HG03045 (cell line): ENCODE data around the gene LANCL1.

ENCODE experiments used
- ATAC-seq: cut with Tn5 transposase; IDR thresholded peaks from one replicate; pipeline ENCODE4 v1.9.1; 2021; ENCODE audit warnings: mild to moderate bottlenecking, moderate library complexity; ENCODE audit not compliant: unreplicated experiment

The LANCL1 gene

DNA sequence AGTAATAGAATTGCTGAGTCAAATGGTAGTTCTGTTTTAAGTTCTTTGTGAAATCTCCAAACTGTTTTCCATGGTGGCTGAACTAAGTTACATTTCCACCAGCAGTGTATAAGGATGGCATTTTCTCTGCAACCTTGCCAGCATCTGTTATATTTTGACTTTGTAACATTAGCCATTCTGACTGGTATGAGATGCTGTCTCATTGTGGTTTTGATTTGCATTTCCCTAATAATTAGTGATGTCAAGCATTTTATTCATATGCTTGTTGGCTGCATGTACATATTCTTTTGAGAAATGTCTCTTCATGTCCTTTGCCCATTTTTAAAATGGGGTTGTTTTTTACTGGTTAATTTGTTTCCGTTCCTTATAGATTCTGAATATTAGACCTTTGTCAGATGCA is 63.9 kb downstream of the LANCL1 start:
- no peak for ATAC-seq

GRCh38 chr2:210410542-210410941 is 66.0 kb downstream of the LANCL1 start:
- no peak for ATAC-seq

GRCh38 chr2:210399440-210400041 is 77.0 kb downstream of the LANCL1 start:
- no peak for ATAC-seq

DNA sequence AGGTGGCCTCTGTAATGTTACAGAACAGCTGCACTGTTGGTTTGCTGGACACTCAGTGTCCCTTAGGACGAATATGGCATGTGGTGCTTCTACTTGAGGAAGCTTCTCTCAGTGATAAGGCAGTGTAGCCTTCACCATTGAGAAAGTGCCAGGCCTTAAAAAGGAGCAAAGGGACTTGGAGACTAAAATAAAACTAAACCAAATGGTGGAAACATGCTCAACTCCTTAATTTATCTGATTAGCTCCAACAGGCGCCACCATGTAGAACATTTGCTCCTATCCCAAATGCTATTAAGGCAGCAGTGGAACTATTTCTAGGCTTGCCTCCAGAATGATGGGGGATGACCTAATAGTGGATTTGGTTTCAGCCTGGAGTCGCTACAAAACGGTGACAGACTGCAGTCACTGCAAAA is 84.1 kb downstream of the LANCL1 start:
- ATAC-seq, result no peak

DNA sequence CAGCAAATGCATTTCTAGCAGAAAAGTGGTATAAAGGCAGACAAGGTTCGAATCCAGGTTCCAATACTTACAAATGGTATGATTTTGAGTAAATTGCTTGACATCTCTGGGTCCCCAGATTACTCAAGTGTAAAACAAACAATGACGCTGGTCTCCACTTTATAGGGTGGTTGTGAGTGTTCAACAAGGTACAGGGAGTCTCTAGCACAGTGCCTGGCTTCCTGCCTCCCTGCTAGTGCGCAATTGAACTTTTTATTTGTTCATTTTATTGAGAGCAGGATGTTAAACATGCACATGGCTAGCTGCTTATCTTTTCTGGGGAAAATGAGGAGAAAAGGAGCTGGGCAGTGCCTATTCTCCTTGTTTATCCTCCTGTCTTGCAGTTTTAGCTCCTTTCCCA is 86.7 kb downstream of the LANCL1 start:
- ATAC-seq, result no peak

DNA sequence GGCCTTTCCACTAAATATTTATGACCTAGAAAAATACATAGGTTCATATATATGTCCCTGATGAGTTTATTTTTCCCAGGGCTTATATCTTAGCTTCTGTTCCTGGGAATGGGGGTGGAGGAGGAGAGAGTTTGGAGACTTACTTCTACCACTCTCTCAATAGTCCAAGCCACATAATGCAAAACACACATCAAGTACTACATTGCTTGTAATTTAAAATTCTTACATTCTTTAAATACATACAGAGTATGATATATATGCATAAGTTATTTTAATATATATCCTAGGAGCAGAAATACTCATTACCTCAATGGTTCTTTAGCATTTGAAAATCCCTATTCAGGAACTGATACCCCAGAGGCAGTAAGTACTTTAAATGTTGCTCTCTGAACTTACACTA is 88.4 kb downstream of the LANCL1 start:
- no peak for ATAC-seq

DNA sequence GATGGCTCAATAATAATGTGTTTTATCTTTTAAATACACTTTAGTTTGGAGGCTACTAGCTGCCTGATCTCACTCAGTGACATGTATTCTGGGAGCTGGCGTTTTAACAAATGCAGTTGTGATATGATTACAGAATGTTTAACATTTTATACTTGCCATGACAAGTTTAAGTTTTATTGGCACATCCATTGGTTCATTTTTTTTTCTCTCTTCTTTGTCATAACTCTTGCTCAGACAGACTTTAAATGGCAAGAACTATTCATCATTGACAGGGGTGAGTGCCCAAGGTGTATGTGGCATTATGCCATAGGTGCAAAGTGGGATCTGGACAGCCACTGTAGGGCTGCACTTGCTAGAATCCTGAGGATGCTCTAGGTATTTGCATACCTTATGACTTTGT is 89.5 kb downstream of the LANCL1 start:
- no peak for ATAC-seq
